IPS-18a (cell line): ENCODE data around the gene CHP2.
"Not testable (repeated sequence)": the region's sequence is repeated elsewhere in the genome, so short reads cannot be mapped to it uniquely, and the experiment has no call there.

Experiments used
- H3K27ac ChIP-seq: one replicate; pipeline ENCODE4 v1.5.1; 2013; ENCODE audit warnings: low read length
- H3K27me3 ChIP-seq: one replicate; pipeline ENCODE4 v1.6.1; 2013; ENCODE audit warnings: mild to moderate bottlenecking, low read length; ENCODE audit not compliant: control insufficient read depth, insufficient read depth
- H3K36me3 ChIP-seq: one replicate; pipeline ENCODE4 v1.6.1; 2013; ENCODE audit warnings: low read depth, low read length; ENCODE audit not compliant: control insufficient read depth
- H3K4me1 ChIP-seq: one replicate; pipeline ENCODE4 v1.6.1; 2013; ENCODE audit warnings: low read depth, low read length; ENCODE audit not compliant: control insufficient read depth
- H3K4me3 ChIP-seq: one replicate; pipeline ENCODE4 v1.5.1; 2013; ENCODE audit warnings: low read length
- H3K9ac ChIP-seq: one replicate; pipeline ENCODE4 v1.6.1; 2013; ENCODE audit warnings: mild to moderate bottlenecking, low read length, moderate library complexity
- H3K9me3 ChIP-seq: one replicate; pipeline ENCODE4 v1.6.1; 2013; ENCODE audit warnings: low read depth, low read length; ENCODE audit not compliant: control insufficient read depth

Gene CHP2

GRCh38 chr16:23751053-23751452 lies 3.8 kb upstream of the CHP2 start:
- H3K4me1 ChIP-seq, H3K9ac ChIP-seq, H3K4me3 ChIP-seq, H3K27me3 ChIP-seq, H3K27ac ChIP-seq, H3K36me3 ChIP-seq, H3K9me3 ChIP-seq: not testable (repeated sequence)

GRCh38 chr16:23753908-23754593 lies 775 bp upstream of the CHP2 start:
- Histone ChIP-seq H3K36me3 (no peaks in the 10 kb centered on the region), H3K27me3 (no peaks in the 10 kb centered on the region), H3K4me1 (no peaks in the 10 kb centered on the region), H3K9me3 (no peaks in the 10 kb centered on the region), H3K9ac (no peak overlapping the region), H3K4me3 (no peak overlapping the region), H3K27ac (no peak overlapping the region)

- Histone ChIP-seq H3K36me3 (no peaks in the 10 kb centered on the region), H3K27ac (no peak overlapping the region), H3K4me3 (no peak overlapping the region), H3K27me3 (no peaks in the 10 kb centered on the region), H3K9ac (no peak overlapping the region), H3K4me1 (no peaks in the 10 kb centered on the region), H3K9me3 (no peaks in the 10 kb centered on the region)
Observed at GRCh38 chr16:23755484-23755809, 621 bp downstream of the CHP2 start.

- H3K9ac ChIP-seq: no peak overlapping the region
- no peaks in the 10 kb centered on the region for H3K9me3 ChIP-seq
- H3K4me3 ChIP-seq: no peak overlapping the region
- no peak overlapping the region for H3K27ac ChIP-seq
- no peaks in the 10 kb centered on the region for H3K4me1 ChIP-seq
- no peaks in the 10 kb centered on the region for H3K36me3 ChIP-seq
- H3K27me3 ChIP-seq: no peaks in the 10 kb centered on the region
Observed at GRCh38 chr16:23757116-23757515, 2.3 kb downstream of the CHP2 start.

- Histone ChIP-seq H3K9me3 (no peaks in the 10 kb centered on the region), H3K4me1 (no peaks in the 10 kb centered on the region), H3K27me3 (no peaks in the 10 kb centered on the region)
Observed at GRCh38 chr16:23757937-23758619, 3.3 kb downstream of the CHP2 start.

GRCh38 chr16:23765933-23766332 lies 11.1 kb downstream of the CHP2 start:
- Histone ChIP-seq H3K27ac (no peak overlapping the region), H3K36me3 (no peaks in the 10 kb centered on the region), H3K4me1 (no peaks in the 10 kb centered on the region), H3K4me3 (no peak overlapping the region), H3K9me3 (no peaks in the 10 kb centered on the region), H3K27me3 (no peaks in the 10 kb centered on the region), H3K9ac (no peak overlapping the region)

More at GRCh38 chr16:23757937-23758619, 3.3 kb downstream of the CHP2 start:
- no peak overlapping the region for H3K9ac ChIP-seq
- no peaks in the 10 kb centered on the region for H3K36me3 ChIP-seq
- H3K4me3 ChIP-seq: no peak overlapping the region
- H3K27ac ChIP-seq: no peak overlapping the region

GRCh38 chr16:23768581-23768980 lies 13.8 kb downstream of the CHP2 start:
- no peak overlapping the region for H3K9ac ChIP-seq
- H3K9me3 ChIP-seq: no peaks in the 10 kb centered on the region
- no peak overlapping the region for H3K27ac ChIP-seq
- no peaks in the 10 kb centered on the region for H3K4me1 ChIP-seq
- H3K4me3 ChIP-seq: no peak overlapping the region
- H3K36me3 ChIP-seq: no peaks in the 10 kb centered on the region
- H3K27me3 ChIP-seq: no peaks in the 10 kb centered on the region

- no peak overlapping the region for H3K9ac ChIP-seq
- no peaks in the 10 kb centered on the region for H3K36me3 ChIP-seq
- no peaks in the 10 kb centered on the region for H3K9me3 ChIP-seq
- no peaks in the 10 kb centered on the region for H3K4me1 ChIP-seq
- no peak overlapping the region for H3K27ac ChIP-seq
- H3K4me3 ChIP-seq: no peak overlapping the region
- no peaks in the 10 kb centered on the region for H3K27me3 ChIP-seq
Observed at GRCh38 chr16:23771027-23771426, 16.2 kb downstream of the CHP2 start.

GRCh38 chr16:23771642-23772041 lies 16.8 kb downstream of the CHP2 start:
- Histone ChIP-seq H3K27ac (no peak overlapping the region), H3K9ac (no peak overlapping the region), H3K4me3 (no peak overlapping the region), H3K4me1 (no peaks in the 10 kb centered on the region), H3K36me3 (no peaks in the 10 kb centered on the region), H3K9me3 (no peaks in the 10 kb centered on the region), H3K27me3 (no peaks in the 10 kb centered on the region)

- Histone ChIP-seq H3K4me3 (no peak overlapping the region), H3K36me3 (no peaks in the 10 kb centered on the region), H3K27me3 (no peaks in the 10 kb centered on the region), H3K27ac (no peak overlapping the region), H3K9ac (no peak overlapping the region), H3K4me1 (no peaks in the 10 kb centered on the region), H3K9me3 (no peaks in the 10 kb centered on the region)
Observed at GRCh38 chr16:23773339-23773738, 18.5 kb downstream of the CHP2 start.

GRCh38 chr16:23781176-23781575 lies 26.4 kb downstream of the CHP2 start:
- H3K27ac ChIP-seq: no peak overlapping the region
- no peak overlapping the region for H3K9ac ChIP-seq
- no peaks in the 10 kb centered on the region for H3K36me3 ChIP-seq
- no peaks in the 10 kb centered on the region for H3K27me3 ChIP-seq
- H3K4me1 ChIP-seq: peaks cover 2% of the 10 kb centered on the region
- no peaks in the 10 kb centered on the region for H3K9me3 ChIP-seq
- H3K4me3 ChIP-seq: no peak overlapping the region

GRCh38 chr16:23784811-23785447 lies 30.1 kb downstream of the CHP2 start:
- H3K36me3 ChIP-seq: no peaks in the 10 kb centered on the region
- H3K4me1 ChIP-seq: peaks cover 14% of the 10 kb centered on the region
- H3K9ac ChIP-seq: no peak overlapping the region
- no peak overlapping the region for H3K27ac ChIP-seq
- H3K27me3 ChIP-seq: peaks cover 9% of the 10 kb centered on the region
- H3K4me3 ChIP-seq: no peak overlapping the region
- H3K9me3 ChIP-seq: no peaks in the 10 kb centered on the region
